Measurements from ENCODE around the gene DPH1.
A peak's percentile ranks its signal among the peaks of the same experiment; 100 is the strongest.

Gene DPH1

GRCh38 chr17:2043785-2044184, 13.8 kb downstream of the DPH1 start:
- TF ChIP-seq CTCF (IDR thresholded peaks at IDR 0.05; ENCODE audit: low read depth, low read length, missing control alignments): no peak
- DNase-seq (ENCODE audit: extremely low read depth, low read depth): no peak
- no peak overlapping the region for H3K4me3 ChIP-seq (replicated peaks; ENCODE audit: low read depth, low read length)

GRCh38 chr17:2044263-2044894, 14.4 kb downstream of the DPH1 start:
- TF ChIP-seq CTCF (IDR thresholded peaks at IDR 0.05; ENCODE audit: low read depth, low read length, missing control alignments): no peak
- no peak overlapping the region for H3K4me3 ChIP-seq (replicated peaks; ENCODE audit: low read depth, low read length)
- no peak for DNase-seq (ENCODE audit: extremely low read depth, low read depth)

- no peak for TF ChIP-seq CTCF (IDR thresholded peaks at IDR 0.05; ENCODE audit: low read depth, low read length, missing control alignments)
- no peak overlapping the region for H3K4me3 ChIP-seq (replicated peaks; ENCODE audit: low read depth, low read length)
- no peak for DNase-seq (ENCODE audit: extremely low read depth, low read depth)
These were observed 17.6 kb downstream of the DPH1 start for GRCh38 chr17:2047590-2047989.

- DNase-seq (ENCODE audit: extremely low read depth, low read depth): no peak
- TF ChIP-seq CTCF (IDR thresholded peaks at IDR 0.05; ENCODE audit: low read depth, low read length, missing control alignments): no peak
- peak overlapping the region; percentile 60 for H3K4me3 ChIP-seq (replicated peaks; ENCODE audit: low read depth, low read length)
These were observed 18.9 kb downstream of the DPH1 start for GRCh38 chr17:2048805-2049204.

- DNase-seq (ENCODE audit: extremely low read depth, low read depth): no peak
- TF ChIP-seq CTCF (IDR thresholded peaks at IDR 0.05; ENCODE audit: low read depth, low read length, missing control alignments): no peak
- peak overlapping the region; percentile 60 for H3K4me3 ChIP-seq (replicated peaks; ENCODE audit: low read depth, low read length)
These were observed 19.7 kb downstream of the DPH1 start for GRCh38 chr17:2049333-2050299.

DNA sequence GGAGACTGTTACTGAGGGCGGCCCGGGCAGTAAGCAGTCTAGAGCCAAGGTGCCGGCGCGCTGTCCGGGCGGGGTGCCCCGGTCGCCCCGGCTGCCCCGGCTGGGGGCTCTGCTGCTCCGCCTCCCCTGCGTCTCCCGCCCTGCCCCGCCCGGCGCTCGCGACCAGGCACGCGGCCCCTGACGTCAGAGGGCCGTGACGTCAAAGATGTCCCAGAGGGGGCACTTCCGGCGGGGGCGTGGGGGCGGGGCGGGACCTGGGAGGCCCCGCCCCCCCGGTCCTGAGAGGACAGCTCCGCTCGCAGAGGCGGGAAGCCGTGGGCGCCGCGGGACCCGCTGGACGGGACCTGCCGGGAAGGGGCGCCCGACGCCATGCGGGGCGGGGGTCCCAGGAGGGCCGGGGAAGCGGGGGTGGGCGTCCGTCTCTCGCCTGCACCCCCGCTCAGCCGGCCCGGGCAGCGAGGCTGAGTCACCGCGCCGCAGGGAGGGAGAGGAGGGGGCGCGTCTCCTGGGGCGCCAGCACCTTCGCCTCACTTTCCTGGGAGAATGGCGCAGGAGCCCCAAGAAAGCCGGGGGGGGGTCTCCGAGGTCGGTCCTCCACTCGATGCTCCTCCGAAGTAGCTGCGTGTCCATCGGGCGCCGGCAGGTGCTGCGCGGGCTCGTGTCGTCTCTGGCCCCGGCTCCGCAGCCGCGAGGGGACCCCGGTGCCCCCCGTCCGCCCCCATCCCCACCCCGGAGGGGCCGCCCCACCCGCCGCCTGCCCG, 20.5 kb downstream of the DPH1 start:
- TF ChIP-seq CTCF (IDR thresholded peaks at IDR 0.05; ENCODE audit: low read depth, low read length, missing control alignments): no peak
- peak overlapping the region; percentile 36 for H3K4me3 ChIP-seq (replicated peaks; ENCODE audit: low read depth, low read length)
- no peak for DNase-seq (ENCODE audit: extremely low read depth, low read depth)
